NCI-H1417 treated with DMSO at 0.1 percent for 48 hours (cell line): ENCODE data around the gene SUMF1.

Experiments used
- DNase-seq: peaks from one replicate; lab custom pipeline; 2025; lab: John Stamatoyannopoulos, UW

The SUMF1 gene

GRCh38 chr3:4380013-4380412, 87.1 kb downstream of the SUMF1 start:
- no peak for DNase-seq

- no peak for DNase-seq
Measured at GRCh38 chr3:4376499-4376898, 90.6 kb downstream of the SUMF1 start.

- no peak for DNase-seq
Measured at GRCh38 chr3:4375911-4376310, 91.2 kb downstream of the SUMF1 start.

GRCh38 chr3:4373669-4374068, 93.4 kb downstream of the SUMF1 start:
- DNase-seq = no peak

GRCh38 chr3:4362523-4362922, 104.5 kb downstream of the SUMF1 start:
- DNase-seq = no peak

- DNase-seq = no peak
Measured at GRCh38 chr3:4360817-4361216, 106.3 kb downstream of the SUMF1 start.

- no peak for DNase-seq
Measured at GRCh38 chr3:4359805-4360502, 107.1 kb downstream of the SUMF1 start.

GRCh38 chr3:4358273-4358672, 108.8 kb downstream of the SUMF1 start:
- DNase-seq = no peak

GRCh38 chr3:4356546-4357410, 110.3 kb downstream of the SUMF1 start:
- DNase-seq = no peak

- no peak for DNase-seq
Measured at GRCh38 chr3:4356220-4356540, 110.9 kb downstream of the SUMF1 start.

- DNase-seq = no peak
Measured at GRCh38 chr3:4355401-4356219, 111.5 kb downstream of the SUMF1 start.

- no peak for DNase-seq
Measured at GRCh38 chr3:4351872-4352271, 115.2 kb downstream of the SUMF1 start.

GRCh38 chr3:4351164-4351855, 115.8 kb downstream of the SUMF1 start:
- no peak for DNase-seq

- peak; percentile 19 for DNase-seq
Measured at GRCh38 chr3:4350789-4351163, 116.3 kb downstream of the SUMF1 start.

- no peak for DNase-seq
Measured at GRCh38 chr3:4343258-4343657, 123.8 kb downstream of the SUMF1 start.

GRCh38 chr3:4341336-4341675, 125.8 kb downstream of the SUMF1 start:
- no peak for DNase-seq

- DNase-seq = no peak
Measured at GRCh38 chr3:4340411-4341335, 126.4 kb downstream of the SUMF1 start.

- no peak for DNase-seq
Measured at GRCh38 chr3:4340077-4340410, 127.0 kb downstream of the SUMF1 start.

- DNase-seq = no peak
Measured at GRCh38 chr3:4338751-4339150, 128.3 kb downstream of the SUMF1 start.

- DNase-seq = no peak
Measured at GRCh38 chr3:4336850-4337546, 130.1 kb downstream of the SUMF1 start.
